IPS-20b (cell line): Measurements from ENCODE around the gene GRK4.

ENCODE experiments used
- H3K27ac ChIP-seq: one replicate; pipeline ENCODE4 v1.5.1; 2013; ENCODE audit warnings: low read length
- H3K27me3 ChIP-seq: 2 replicates; pipeline ENCODE4 v1.6.1; 2013; ENCODE audit warnings: mild to moderate bottlenecking, low read length, inconsistent platforms; ENCODE audit not compliant: insufficient read depth
- H3K36me3 ChIP-seq: 2 replicates; pipeline ENCODE4 v1.6.1; 2013; ENCODE audit warnings: low read depth, mild to moderate bottlenecking, inconsistent platforms, low read length, moderate library complexity; ENCODE audit not compliant: insufficient read depth
- H3K4me1 ChIP-seq: 2 replicates; pipeline ENCODE4 v1.6.1; 2013; ENCODE audit warnings: mild to moderate bottlenecking, control low read depth, inconsistent platforms, low read length, moderate library complexity; ENCODE audit not compliant: insufficient read depth
- H3K4me3 ChIP-seq: 2 replicates; pipeline ENCODE4 v1.5.1; 2013; ENCODE audit warnings: mild to moderate bottlenecking, low read length, inconsistent platforms
- H3K9ac ChIP-seq: 2 replicates; pipeline ENCODE4 v1.6.1; 2013; ENCODE audit warnings: low read depth, mild to moderate bottlenecking, inconsistent platforms, low read length, moderate library complexity
- H3K9me3 ChIP-seq: 2 replicates; pipeline ENCODE4 v1.6.1; 2013; ENCODE audit warnings: mild to moderate bottlenecking, low read depth, low read length, inconsistent platforms; ENCODE audit not compliant: insufficient read depth

Gene GRK4

DNA sequence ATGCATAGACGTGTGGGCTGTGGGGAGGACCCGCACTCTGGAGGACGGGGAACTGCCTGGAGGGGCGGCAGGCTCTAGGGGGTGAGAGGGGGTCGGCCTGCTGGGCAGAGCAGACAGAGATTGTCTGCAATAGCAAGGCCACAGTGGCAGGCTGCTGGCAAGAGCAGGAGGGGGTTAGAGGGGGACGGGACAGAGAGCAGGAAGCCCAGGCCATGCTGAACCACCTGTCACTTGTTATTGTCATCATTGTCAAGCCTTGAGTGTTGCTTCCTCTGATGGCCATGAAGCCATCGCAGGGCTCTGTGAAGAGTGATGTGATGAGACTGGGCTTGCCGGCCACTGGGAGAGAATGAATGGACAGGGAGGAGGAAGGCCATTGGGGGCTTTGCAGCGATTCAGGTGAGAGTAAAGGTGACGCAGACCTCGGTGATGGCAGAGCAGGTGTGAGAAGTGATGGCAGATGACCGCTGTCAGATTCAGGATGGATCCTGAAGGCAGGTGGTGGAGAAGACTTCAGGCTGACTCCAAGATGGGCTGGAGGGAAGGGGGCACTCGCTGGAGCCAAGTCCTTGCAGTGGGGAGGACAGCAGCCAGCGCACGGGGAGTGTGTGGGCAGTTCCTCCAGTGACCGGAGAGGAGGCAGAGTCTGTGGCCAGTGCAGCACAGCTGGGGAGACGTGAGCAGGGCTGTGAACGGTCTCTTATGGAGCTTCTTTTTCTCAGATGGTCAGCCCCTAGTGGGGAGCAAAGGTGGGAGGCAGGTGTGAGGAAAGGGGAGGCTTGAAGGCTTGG is 67.4 kb downstream of the GRK4 start:
- no peaks in the 10 kb centered on the region for H3K27me3 ChIP-seq
- no peaks in the 10 kb centered on the region for H3K4me1 ChIP-seq
- H3K27ac ChIP-seq: no peak overlapping the region
- H3K9me3 ChIP-seq: no peaks in the 10 kb centered on the region
- H3K9ac ChIP-seq: no peak overlapping the region
- H3K36me3 ChIP-seq: no peaks in the 10 kb centered on the region
- H3K4me3 ChIP-seq: no peak overlapping the region

DNA sequence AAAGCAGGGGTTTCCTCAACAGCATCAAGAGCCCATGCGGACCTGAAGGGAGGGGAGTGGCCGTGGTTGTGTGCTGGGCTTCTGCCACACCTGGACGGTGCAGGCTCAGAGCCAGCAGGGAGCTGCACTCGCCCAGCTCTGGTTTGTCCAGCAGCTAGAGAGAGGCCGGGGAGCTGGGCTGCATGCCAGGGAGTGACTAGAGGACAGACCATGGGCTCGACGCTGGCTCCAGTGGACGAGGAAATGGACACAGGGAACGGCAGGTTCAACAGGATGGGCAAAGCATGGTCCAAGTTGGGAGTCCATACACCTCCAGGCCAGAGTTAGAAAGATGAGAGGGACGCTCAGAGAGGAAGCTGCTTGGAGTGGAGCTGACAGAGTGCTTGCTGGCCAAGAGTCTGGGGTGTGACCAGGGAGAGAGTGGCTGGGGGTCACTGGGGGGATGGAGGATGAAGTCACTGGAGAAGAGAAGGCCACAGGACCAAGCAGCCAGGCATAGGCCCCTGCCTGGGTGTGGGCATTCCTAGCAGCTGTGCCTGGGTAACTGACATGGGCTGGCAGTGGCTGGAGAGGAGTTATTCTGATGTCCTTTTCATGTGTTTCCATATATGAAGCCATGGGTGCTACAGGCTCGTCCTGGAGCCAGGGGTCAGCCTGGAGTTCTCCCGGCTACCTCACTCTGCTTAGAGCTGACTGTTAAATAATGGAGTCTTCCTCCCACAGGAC is 68.1 kb downstream of the GRK4 start:
- no peaks in the 10 kb centered on the region for H3K9me3 ChIP-seq
- no peak overlapping the region for H3K27ac ChIP-seq
- no peaks in the 10 kb centered on the region for H3K36me3 ChIP-seq

DNA sequence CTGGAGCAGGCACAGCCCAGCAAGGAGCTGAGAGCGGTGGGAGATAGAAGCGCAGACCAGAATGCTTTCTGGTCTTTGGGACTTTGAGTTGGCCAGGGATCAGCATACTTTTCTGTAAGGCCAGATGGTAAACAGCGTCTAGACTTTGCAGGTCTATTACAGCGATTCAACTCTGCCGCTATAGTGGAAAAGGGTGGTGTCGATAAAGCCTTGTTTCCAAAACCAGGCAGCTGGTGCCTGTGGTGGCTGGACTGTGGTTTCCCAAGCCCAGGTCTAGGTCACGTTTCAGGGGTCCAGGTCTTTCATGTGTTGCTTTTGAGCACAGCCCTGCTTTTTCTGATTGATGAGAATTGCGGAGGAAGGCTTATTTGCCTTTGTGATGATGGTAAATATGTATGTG is 70.9 kb downstream of the GRK4 start:
- 0 out of 2 replicates have a peak, but pooled peaks cover 4% of the 10 kb centered on the region for H3K27me3 ChIP-seq
- no peak overlapping the region for H3K4me3 ChIP-seq
- no peaks in the 10 kb centered on the region for H3K4me1 ChIP-seq

More for the DNA sequence above, 68.1 kb downstream of the GRK4 start:
- no peak overlapping the region for H3K9ac ChIP-seq
- H3K4me3 ChIP-seq: no peak overlapping the region
- no peaks in the 10 kb centered on the region for H3K27me3 ChIP-seq
- H3K4me1 ChIP-seq: no peaks in the 10 kb centered on the region

DNA sequence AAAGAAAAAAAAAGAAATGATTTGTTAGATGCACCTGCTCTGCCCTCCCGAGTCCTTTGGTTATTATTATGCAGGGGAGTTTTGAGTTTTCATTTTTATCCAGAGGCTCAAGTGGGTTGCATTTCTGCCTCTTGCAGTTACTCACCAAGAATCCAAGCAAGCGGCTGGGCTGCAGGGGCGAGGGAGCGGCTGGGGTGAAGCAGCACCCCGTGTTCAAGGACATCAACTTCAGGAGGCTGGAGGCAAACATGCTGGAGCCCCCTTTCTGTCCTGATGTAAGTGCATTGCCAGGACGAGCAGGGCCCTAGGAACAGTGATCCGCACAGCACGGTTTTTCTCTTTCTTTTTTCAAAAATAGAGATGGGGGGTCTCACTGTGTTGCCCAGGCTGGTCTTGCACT is 71.9 kb downstream of the GRK4 start:
- Histone ChIP-seq H3K9ac (no peak overlapping the region), H3K27me3 (0 out of 2 replicates have a peak, but pooled peaks cover 4% of the 10 kb centered on the region), H3K27ac (no peak overlapping the region), H3K36me3 (no peaks in the 10 kb centered on the region), H3K4me3 (no peak overlapping the region), H3K4me1 (no peaks in the 10 kb centered on the region), H3K9me3 (no peaks in the 10 kb centered on the region)

More for the DNA sequence above, 70.9 kb downstream of the GRK4 start:
- Histone ChIP-seq H3K9me3 (no peaks in the 10 kb centered on the region), H3K27ac (no peak overlapping the region), H3K36me3 (no peaks in the 10 kb centered on the region), H3K9ac (no peak overlapping the region)

DNA sequence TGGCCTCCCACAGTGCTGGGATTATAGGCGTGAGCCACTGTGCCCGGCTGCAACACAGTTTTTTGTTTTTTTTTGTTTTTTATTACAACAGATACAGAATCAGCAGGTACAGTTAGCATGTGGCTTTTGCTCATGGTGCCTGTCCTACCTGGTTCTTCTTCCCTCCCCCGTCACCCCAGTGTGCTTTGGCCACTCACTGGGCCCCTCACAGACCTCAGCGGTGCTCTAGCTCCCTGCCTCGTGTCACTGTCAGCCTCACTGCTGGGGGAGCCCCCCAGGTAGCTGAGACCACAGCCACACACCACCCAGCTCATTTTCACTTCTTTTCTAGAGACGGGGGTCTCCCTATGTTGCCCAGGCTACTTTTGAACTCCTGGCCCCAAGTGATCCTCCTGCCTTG is 72.3 kb downstream of the GRK4 start:
- Histone ChIP-seq H3K9me3 (no peaks in the 10 kb centered on the region), H3K36me3 (no peaks in the 10 kb centered on the region), H3K9ac (no peak overlapping the region), H3K4me1 (no peaks in the 10 kb centered on the region), H3K27me3 (0 out of 2 replicates have a peak, but pooled peaks cover 4% of the 10 kb centered on the region), H3K27ac (no peak overlapping the region), H3K4me3 (no peak overlapping the region)

DNA sequence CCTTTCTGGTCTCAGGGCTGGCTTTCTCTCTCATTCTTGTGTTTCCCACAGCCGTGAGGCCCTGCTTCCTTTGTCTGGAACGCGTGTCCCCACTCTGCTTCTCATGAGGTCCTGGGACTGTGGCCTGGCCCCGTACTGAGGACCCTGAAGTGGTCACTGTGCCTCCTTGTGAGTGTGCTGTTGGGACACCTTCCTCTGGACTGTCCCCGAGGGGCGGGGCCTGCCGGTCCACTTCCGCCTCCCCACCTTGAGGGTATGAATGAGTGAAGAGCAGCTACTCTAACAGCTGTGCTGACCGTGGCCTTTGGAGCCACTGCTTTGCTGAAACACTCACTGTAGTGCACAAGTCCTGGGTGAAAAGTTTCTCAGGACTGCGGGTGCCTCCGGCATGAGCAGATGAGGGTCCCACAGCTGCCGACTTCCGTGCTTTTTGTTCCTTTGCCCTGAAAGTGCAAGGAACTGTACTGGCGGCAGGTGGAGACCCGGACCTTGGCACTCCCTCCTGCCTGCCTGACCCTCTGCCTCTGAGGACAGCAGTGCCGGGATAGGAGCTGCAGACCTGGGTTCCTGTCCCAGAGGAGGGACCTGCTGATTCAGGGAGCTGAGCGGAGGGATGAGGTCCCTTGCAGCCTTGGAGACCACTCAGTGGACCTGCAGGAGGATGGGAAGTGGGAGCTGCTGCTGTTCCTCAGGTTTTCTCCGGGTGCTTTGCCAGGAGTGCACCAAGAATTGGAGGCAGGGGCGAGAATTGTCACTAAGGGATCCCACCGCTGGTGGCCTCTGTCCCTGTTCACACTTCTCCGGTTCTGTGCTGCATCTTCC is 73.0 kb downstream of the GRK4 start:
- no peak overlapping the region for H3K27ac ChIP-seq
- no peak overlapping the region for H3K4me3 ChIP-seq
- 0 out of 2 replicates have a peak, but pooled peaks cover 4% of the 10 kb centered on the region for H3K27me3 ChIP-seq
- no peaks in the 10 kb centered on the region for H3K9me3 ChIP-seq
- no peak overlapping the region for H3K9ac ChIP-seq
- no peaks in the 10 kb centered on the region for H3K4me1 ChIP-seq
- H3K36me3 ChIP-seq: no peaks in the 10 kb centered on the region

DNA sequence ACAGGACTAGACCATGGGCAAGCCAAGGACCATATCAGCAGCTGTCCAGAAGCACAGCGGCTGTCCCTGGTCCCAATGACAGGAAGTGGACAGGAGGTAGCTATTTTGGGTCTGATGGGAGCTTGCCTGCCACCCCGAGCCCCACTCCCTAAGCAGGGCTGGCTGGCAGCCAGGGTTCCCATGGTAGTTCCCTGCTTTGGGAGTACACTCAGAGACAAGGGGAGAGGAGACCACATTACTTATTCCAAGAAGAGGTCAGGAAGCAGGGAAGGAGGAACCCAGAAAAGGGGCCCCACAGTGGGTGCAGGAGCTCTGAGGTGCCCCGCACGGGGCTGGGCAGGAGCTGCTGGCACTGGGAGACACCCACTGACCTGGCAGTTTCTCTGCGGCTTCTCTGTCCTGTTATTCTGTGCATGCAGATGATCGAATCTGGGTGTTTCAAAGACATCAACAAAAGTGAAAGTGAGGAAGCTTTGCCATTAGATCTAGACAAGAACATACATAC is 74.6 kb downstream of the GRK4 start:
- no peaks in the 10 kb centered on the region for H3K9me3 ChIP-seq
- 0 out of 2 replicates have a peak, but pooled peaks cover 4% of the 10 kb centered on the region for H3K27me3 ChIP-seq
- H3K36me3 ChIP-seq: no peaks in the 10 kb centered on the region
- H3K4me3 ChIP-seq: no peak overlapping the region
- H3K27ac ChIP-seq: no peak overlapping the region
- no peaks in the 10 kb centered on the region for H3K4me1 ChIP-seq
- no peak overlapping the region for H3K9ac ChIP-seq

DNA sequence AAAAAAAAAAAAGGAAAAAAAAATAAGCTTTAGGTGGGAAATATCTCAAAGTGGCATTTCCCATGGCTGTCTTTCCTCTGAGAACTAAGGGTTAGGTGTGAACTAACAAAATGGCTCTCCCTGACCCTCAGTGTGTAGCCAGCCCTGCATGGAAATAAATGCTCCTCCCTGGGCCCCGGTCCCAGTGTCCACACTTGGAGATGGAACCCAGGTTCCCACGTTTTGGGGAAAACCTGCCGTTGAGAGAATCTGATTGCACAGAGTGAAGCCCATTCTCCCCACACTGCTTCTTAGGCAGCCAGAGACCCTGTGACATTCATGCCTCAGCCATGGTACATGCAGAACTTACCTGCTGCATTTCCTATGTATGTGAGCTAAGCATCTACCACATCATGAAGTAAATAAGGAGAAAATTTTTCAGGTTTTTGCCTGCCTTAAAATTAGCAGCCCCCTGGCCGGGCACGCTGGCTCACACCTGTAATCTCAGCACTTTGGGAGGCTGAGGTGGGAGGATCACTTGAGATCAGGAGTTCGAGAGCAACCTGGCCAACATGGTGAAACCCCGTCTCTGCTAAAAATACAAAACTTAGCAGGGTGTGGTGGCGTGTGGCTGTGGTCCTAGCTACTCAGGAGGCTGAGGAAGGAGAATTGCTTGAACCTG is 76.5 kb downstream of the GRK4 start:
- H3K27ac ChIP-seq: no peak overlapping the region
- H3K27me3 ChIP-seq: 0 out of 2 replicates have a peak, but pooled peaks cover 4% of the 10 kb centered on the region
- H3K36me3 ChIP-seq: no peaks in the 10 kb centered on the region
- no peak overlapping the region for H3K9ac ChIP-seq
- no peak overlapping the region for H3K4me3 ChIP-seq
- H3K9me3 ChIP-seq: no peaks in the 10 kb centered on the region
- H3K4me1 ChIP-seq: no peaks in the 10 kb centered on the region

DNA sequence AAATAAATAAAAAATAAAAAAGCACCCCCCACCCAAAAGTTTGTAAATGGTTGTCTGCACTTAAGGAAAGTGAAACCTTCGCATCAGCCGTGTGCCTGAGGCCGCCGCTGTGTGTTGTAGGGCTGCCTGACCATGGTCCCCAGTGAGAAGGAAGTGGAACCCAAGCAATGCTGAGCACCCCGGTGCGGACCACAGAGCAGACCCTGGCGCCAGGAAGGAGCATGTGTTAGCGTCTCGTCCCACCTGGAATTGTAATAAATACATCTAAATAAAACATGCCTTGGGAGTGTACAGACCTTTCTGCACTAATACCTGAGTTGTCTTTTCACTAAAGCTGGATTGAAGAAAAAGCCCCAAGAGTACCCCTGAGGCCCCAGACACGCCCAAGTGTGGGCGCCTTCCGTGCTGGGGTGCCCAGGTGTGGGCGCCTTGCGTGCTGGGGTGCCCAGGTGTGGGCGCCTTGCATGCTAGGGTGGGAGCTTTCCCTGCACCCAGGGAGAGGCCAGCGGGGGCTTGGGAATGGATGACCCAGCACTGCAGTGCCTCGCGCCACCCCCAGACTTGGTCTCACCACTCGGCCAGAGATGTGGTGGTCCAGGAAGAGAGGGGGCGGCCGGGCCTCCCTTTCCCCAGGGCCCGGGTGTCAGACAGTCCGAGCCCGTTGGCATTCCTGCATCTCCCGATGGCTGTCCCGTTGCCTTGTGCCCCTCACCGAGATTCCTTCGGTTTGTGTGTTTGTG is 77.3 kb downstream of the GRK4 start:
- Histone ChIP-seq H3K9me3 (no peaks in the 10 kb centered on the region), H3K4me1 (no peaks in the 10 kb centered on the region), H3K36me3 (no peaks in the 10 kb centered on the region), H3K27ac (no peak overlapping the region), H3K27me3 (0 out of 2 replicates have a peak, but pooled peaks cover 4% of the 10 kb centered on the region), H3K9ac (no peak overlapping the region), H3K4me3 (no peak overlapping the region)

DNA sequence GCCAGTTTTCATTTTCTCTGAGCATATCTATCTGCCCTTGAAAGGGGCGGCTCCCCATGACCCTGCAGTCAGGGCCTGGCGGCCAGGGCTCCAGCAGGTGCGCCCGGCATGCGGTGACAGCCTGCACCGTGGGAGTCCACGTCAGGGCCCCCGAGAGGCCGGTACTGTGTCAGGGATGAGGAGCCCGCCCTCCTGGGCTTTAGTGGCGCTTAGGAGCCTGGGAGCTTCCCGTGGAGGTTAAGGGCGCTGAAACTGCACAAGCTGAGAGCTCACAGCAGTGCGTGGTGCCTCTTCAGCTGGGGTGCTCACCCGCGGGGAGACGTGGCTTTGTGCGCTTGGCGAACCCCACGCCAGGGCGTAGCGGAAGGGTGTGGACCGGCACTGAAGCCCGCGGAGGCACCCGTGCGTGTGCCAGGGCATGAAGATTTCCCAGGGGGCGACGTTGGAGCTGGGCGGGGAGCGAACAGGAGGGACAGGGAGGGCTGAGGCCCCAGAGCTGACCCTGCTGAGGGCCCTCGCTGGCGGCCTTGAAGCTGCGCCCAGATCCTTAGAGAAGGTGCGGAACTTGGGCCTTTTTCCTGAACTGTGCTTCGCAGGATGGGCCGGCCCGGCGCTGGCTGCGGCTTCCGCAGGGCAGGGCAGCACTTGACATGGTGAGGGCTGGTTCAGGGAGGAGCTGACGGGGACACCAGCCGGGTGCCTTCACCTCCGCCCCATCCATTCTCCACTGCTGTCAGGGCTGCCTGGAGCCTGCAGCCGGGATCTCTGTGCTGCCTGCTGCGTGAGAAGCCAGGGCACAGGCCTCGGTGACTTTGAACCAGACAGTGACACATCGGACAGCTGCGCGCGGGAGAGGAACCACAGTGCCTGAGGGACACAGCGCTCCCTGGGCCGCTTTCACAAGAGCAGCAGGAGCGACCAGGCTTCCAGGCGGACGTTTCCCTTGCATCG is 78.1 kb downstream of the GRK4 start:
- Histone ChIP-seq H3K27ac (no peak overlapping the region), H3K4me3 (no peak overlapping the region), H3K36me3 (no peaks in the 10 kb centered on the region), H3K9ac (no peak overlapping the region), H3K27me3 (0 out of 2 replicates have a peak, but pooled peaks cover 4% of the 10 kb centered on the region), H3K4me1 (no peaks in the 10 kb centered on the region), H3K9me3 (no peaks in the 10 kb centered on the region)
